Raji (cell line): Measurements from ENCODE around the gene SLC17A9.
A peak's percentile ranks its signal among the peaks of the same experiment; 100 is the strongest.

Experiments used
- POLR2A ChIP-seq: IDR thresholded peaks from 2 replicates; pipeline ENCODE4 v1.6.1; 2011; ENCODE audit warnings: low read depth, low read length, control low read depth; ENCODE audit not compliant: insufficient read depth

Gene SLC17A9

GRCh38 chr20:63005862-63006539, 53.5 kb downstream of the SLC17A9 start:
- TF ChIP-seq POLR2A = no peak

GRCh38 chr20:63006540-63007359, 54.2 kb downstream of the SLC17A9 start, which contains the start of gene BHLHE23:
TSS of gene BHLHE23 (minus strand) at chr20:63006964. CDS start at chr20:63006774, 190 bp downstream.
- no peak for TF ChIP-seq POLR2A

GRCh38 chr20:63007360-63007645, 54.8 kb downstream of the SLC17A9 start:
- no peak for TF ChIP-seq POLR2A

GRCh38 chr20:63007646-63008488, 55.4 kb downstream of the SLC17A9 start:
- no peak for TF ChIP-seq POLR2A

- no peak for TF ChIP-seq POLR2A
Measured at GRCh38 chr20:63008541-63009044, 56.1 kb downstream of the SLC17A9 start.

GRCh38 chr20:63009045-63009961, 56.8 kb downstream of the SLC17A9 start:
- TF ChIP-seq POLR2A = peak; percentile 61

GRCh38 chr20:63009988-63010769, 57.7 kb downstream of the SLC17A9 start:
- peak; percentile 72 for TF ChIP-seq POLR2A

GRCh38 chr20:63011798-63012197, 59.3 kb downstream of the SLC17A9 start:
- TF ChIP-seq POLR2A = no peak

- TF ChIP-seq POLR2A = no peak
Measured at GRCh38 chr20:63013207-63013606, 60.7 kb downstream of the SLC17A9 start.

- TF ChIP-seq POLR2A = no peak
Measured at GRCh38 chr20:63014287-63014686, 61.8 kb downstream of the SLC17A9 start.

GRCh38 chr20:63014710-63015109, 62.2 kb downstream of the SLC17A9 start:
- TF ChIP-seq POLR2A = no peak

GRCh38 chr20:63015147-63015661, 62.7 kb downstream of the SLC17A9 start:
- TF ChIP-seq POLR2A = no peak

GRCh38 chr20:63015662-63016361, 63.3 kb downstream of the SLC17A9 start:
- no peak for TF ChIP-seq POLR2A

GRCh38 chr20:63016514-63017075, 64.1 kb downstream of the SLC17A9 start:
- TF ChIP-seq POLR2A = no peak
